ENCODE data around the gene GDPD5.

GDPD5 gene

DNA sequence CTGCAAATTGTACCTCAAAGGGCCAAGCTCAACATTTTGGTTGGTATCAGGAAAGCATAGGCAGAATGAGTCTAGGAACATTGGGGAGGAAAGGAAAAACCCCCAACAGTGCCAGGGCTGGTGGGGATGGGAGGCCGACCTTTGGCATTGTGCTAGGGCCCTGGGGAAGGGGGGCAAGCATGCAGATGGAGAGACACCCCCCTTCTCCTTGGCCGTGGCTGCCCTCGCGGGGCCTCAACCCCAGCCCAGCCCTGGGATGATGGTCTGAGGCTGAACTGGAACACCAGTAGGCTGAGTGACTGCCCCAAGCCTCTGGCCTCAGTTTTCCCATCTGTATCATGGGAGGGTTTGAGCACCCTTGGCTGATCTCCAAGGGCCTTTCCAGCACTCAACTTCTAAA, 40.0 kb downstream of the GDPD5 start:
- Mint-ChIP-seq H3K36me3 (ENCODE audit: low read depth) (no peaks in the 10 kb centered on the region), H3K9me3 (no peaks in the 10 kb centered on the region), H3K27ac (no peak overlapping the region), H3K4me1 (no peaks in the 10 kb centered on the region), H3K27me3 (no peaks in the 10 kb centered on the region), H3K4me3 (no peak overlapping the region)
- ATAC-seq = no peak
- no peak for DNase-seq

DNA sequence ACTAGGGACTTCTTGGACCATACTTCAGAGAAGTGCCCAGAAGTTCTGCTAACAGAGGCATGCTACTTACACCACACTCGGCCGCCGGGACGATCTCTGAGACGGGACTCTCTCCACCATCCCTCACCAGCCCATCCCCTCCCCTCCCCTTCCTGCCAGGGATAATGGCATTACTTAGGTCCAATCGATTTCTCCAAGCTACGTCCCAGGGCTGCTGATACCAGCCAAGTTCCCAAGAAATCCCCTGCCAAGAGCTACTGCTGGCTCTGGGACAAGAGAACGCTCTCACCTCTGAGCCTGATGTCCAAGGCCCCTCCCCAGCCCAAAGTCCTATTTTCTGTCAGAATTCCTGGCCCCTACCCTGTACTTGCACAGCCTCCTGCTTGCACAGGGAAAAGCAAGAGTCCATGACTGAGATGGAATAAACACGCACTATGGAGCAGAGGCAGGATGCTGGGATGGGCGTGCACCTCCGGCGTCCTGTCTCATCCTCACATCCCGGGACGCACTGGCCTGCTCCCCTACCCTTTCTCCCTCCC, 42.7 kb downstream of the GDPD5 start:
- no peaks in the 10 kb centered on the region for H3K36me3 Mint-ChIP-seq (ENCODE audit: low read depth)
- H3K4me3 Mint-ChIP-seq = no peak overlapping the region
- ATAC-seq = no peak
- no peaks in the 10 kb centered on the region for H3K4me1 Mint-ChIP-seq
- no peaks in the 10 kb centered on the region for H3K9me3 Mint-ChIP-seq
- DNase-seq = no peak
- H3K27ac Mint-ChIP-seq = no peak overlapping the region
- H3K27me3 Mint-ChIP-seq = no peaks in the 10 kb centered on the region

DNA sequence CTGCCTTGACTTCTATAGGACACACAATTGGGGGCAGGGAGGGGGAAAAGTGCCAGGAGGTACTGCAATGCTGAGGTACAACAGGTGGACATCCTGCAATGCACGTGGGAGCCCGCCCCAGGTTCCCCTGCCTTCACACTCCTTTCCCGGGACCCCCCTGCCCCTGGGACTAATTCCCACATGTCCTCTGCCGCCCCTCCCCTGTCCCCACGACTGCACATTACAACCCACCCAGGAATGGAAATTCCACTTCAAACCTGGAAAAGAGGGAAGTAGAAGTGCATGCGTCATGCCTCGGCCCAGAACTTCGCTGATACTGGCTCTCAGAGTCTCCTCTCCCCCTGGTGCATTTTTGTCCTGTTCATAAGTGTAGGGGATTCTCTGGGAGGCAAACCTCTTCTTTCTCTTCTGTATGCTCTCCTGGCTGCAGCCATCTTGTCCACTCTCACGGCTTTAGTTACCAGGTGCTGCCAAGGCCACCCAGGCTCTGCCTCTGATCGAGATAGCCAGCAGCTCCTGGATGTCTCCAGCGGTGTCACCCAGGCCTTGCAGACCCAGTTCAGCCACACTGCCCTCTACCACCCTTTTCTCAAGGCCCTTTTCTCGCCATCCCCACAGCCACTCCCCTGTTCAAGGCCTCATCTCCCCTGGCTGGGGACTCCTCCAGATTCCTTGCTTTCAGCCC, 43.7 kb downstream of the GDPD5 start:
- ATAC-seq = no peak
- Mint-ChIP-seq H3K4me1 (no peaks in the 10 kb centered on the region), H3K27me3 (no peaks in the 10 kb centered on the region), H3K4me3 (no peak overlapping the region), H3K27ac (no peak overlapping the region), H3K9me3 (no peaks in the 10 kb centered on the region), H3K36me3 (ENCODE audit: low read depth) (no peaks in the 10 kb centered on the region)
- no peak for DNase-seq

DNA sequence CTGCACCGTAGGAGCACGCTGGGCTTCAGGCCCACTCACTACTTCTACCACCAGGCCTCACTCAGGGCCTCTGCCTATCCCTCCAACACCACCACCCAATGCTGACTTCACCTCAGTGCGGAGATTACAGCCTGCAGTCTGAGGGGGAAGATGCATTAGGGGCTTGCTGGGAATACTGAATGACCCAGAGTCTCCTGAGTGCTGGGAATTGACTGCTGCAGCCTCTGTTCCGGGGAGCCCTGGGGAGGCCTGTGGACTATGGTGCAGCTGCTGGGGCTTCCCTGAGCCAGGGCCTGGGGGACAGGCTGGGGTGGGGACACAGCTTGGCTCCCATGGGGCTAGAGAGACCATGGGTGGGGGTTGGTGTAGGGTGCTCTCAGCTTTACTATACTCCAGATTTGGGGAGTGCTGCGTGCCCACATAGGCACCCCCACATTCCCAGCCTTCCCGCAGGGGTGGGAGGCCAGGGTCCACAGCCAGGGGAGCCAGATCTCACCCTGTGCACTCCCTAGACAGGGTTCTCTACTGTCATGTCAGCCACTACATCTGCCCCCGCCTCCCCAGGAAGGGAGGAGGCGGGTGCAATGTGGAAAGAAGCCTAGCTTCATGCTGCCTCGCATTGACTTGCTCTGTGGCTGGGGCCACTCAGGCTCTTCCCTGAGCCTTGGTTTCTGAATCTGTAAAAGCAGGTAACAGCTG, 44.4 kb downstream of the GDPD5 start:
- ATAC-seq = no peak
- Mint-ChIP-seq H3K27me3 (no peaks in the 10 kb centered on the region), H3K27ac (no peak overlapping the region), H3K4me3 (no peak overlapping the region), H3K4me1 (no peaks in the 10 kb centered on the region), H3K9me3 (no peaks in the 10 kb centered on the region), H3K36me3 (ENCODE audit: low read depth) (no peaks in the 10 kb centered on the region)
- DNase-seq = no peak

DNA sequence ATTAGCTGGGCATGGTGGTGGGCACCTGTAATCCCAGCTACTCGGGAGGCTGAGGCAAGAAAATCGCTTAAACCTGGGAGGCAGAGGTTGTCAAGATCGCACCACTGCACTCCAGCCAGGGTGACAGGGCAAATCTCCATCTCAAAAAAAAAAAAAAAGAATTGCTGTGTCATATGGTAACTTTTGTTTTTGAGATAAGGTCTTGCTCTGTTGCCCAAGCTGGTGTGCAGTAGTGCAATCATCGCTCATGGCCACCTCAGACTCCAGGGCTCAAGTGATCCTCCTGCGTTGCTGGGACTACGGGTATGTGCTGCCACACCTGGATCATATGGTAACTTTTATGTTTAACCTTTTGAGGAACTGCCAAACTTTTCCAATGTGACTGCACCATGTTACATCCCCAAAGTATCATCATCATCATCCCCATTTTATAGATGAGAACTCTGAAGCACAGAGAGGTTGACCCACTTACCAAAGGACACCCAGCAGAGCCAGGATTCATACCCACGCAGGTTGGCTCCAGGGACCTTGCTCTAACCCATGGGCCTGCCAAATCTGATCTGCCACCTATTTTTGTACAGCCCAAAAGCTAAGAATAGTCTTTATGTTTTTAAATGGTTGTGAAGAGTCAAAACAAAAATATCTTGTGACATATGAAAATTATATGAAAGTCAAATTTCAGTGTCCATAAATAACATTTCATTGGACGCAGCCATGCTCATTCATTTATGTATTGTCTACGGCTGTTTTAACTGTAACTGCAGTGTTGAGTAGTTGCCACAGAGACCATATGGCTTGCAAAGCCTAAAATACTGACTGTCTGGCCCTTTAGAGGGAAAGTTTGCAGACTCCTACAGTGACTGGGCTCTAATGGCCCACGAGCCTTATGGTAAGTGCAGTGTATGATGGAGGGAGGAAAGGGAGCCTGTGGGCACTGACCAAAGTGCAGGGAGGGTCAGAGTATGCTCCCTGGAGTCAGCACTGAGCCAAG, 45.3 kb downstream of the GDPD5 start:
- Mint-ChIP-seq H3K27ac (no peak overlapping the region), H3K4me3 (no peak overlapping the region), H3K27me3 (no peaks in the 10 kb centered on the region), H3K9me3 (no peaks in the 10 kb centered on the region), H3K4me1 (peaks cover 8% of the 10 kb centered on the region), H3K36me3 (ENCODE audit: low read depth) (no peaks in the 10 kb centered on the region)
- DNase-seq (no peak), ATAC-seq (no peak)

DNA sequence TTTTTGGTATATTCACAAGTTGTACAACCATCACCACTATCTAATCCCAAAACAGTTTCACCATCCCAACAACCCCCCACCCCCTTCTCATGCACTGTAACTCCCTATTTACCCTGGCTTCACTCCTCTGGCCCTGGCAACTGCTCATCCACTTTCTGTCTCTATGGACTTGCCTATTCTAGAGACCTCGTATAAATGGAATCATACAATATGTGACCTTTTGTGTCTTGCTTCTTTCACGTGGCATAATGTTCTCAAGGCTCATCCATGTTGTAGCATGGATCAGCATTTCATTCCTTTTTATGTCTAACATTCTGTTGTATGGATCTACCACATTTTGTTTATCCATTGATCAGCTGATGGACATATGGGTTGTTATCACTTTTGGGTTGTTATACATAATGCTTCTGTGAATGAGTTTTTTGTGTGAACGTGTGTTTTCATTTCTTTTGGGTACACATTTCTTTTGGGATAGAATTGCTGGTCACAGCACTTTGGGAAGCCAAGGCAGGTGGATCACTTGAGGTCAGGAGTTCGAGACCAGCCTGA, 46.1 kb downstream of the GDPD5 start:
- no peak overlapping the region for H3K27ac Mint-ChIP-seq
- no peaks in the 10 kb centered on the region for H3K36me3 Mint-ChIP-seq (ENCODE audit: low read depth)
- H3K4me1 Mint-ChIP-seq = peaks cover 14% of the 10 kb centered on the region
- ATAC-seq (no peak), DNase-seq (no peak)
- H3K9me3 Mint-ChIP-seq = no peaks in the 10 kb centered on the region
- no peak overlapping the region for H3K4me3 Mint-ChIP-seq
- H3K27me3 Mint-ChIP-seq = no peaks in the 10 kb centered on the region

DNA sequence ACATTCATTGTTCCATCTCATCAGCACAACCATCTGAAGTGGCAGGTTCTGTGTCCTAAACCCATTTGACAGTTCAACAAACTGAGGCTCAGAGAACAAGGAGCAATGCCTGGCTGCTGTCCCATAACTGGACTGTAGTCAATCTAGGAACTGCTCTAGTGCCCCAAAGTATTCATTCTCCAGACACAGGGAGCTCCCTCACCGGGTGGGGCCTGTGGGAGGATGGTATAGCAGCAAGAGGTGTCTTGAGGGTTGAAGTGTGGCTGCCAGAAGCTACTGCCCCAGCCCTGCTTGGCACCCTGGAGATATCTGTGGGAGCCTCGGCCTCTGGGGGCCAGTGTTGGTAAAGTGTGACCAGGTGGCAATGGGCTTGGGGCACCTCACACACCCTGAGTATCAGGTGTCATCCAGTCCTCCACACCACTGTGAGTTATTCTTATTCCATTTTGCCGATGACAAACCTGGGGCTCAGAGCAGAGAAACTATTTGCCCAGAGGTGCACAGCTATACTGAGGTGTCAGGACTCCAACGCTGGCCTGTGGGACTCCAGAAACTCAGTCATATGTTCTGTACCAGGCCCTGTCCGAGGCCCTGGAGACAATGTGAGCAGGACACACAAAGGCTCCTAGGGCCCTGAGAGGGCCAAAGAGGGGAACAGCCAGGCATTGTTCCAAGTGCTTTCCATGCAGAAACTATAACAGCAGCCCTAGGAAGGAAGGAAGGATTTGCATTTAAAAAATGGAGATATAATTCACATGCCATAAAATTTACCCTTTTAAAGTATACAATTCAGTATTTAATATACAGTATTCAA, 46.8 kb downstream of the GDPD5 start:
- H3K27ac Mint-ChIP-seq = no peak overlapping the region
- H3K27me3 Mint-ChIP-seq = no peaks in the 10 kb centered on the region
- peaks cover 14% of the 10 kb centered on the region for H3K4me1 Mint-ChIP-seq
- ATAC-seq (no peak), DNase-seq (no peak)
- H3K4me3 Mint-ChIP-seq = no peak overlapping the region
- H3K9me3 Mint-ChIP-seq = no peaks in the 10 kb centered on the region
- H3K36me3 Mint-ChIP-seq (ENCODE audit: low read depth) = no peaks in the 10 kb centered on the region

DNA sequence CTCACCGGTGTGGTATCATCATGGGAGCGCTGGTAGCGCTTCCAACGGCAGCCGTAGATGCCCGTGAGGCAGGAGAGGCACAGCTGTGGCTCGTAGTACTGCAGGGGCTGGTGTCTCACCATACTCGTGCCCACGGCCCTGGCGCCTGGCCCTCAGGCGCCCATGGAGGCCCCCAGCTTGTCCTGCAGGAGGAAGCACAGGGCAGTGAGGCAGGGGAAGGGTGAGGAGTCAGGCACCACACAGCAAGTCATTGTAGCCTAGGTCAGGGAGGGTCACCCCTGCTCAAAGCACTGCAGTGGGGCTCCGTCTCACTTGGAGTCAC, 48.2 kb downstream of the GDPD5 start:
- H3K27ac Mint-ChIP-seq = no peak overlapping the region
- no peaks in the 10 kb centered on the region for H3K36me3 Mint-ChIP-seq (ENCODE audit: low read depth)
- no peak overlapping the region for H3K4me3 Mint-ChIP-seq
- no peak for ATAC-seq
- no peak for DNase-seq
- no peaks in the 10 kb centered on the region for H3K9me3 Mint-ChIP-seq
- no peaks in the 10 kb centered on the region for H3K27me3 Mint-ChIP-seq
- peaks cover 14% of the 10 kb centered on the region for H3K4me1 Mint-ChIP-seq

DNA sequence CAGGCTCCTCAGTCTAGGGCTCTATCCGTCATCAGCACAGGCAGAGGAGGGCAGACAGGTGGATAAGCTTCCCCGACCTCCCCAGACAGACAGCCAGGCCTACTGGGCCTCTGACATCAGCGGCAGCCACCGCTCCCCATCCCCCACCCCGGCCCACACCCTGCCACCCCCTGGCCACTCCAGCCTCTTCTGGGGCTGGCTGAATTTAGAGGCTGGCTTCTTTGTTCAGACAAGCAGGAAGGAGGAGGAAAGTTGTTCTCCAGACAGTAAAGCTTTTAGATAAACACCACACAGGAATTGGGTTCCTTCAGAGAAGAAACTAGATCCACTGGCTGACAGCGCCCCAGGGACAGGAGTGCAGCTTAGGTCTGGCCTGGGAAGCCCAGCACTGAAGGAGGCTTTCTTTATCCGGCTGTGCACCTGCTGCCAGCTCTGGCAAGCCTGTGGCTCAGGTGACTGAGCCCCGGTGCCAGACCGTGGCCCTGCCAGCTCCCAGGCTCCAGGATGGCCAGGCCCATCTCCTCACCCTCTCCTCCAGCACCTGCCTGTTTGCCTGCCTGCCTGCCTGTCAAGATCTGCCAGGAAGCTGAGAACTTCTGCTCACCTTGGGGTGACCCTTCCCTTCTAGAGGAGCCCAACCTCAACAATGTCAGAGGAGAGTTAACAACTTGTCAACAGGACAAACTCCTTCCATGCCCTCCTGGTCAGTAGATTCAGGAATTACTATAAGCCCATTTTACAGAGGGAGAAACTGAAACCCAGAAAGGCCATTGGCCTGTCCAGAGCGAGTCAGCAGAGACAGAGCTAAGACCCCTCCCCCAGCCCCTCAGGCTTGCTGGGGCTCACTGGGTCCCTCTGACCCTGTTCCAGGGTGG, 48.8 kb downstream of the GDPD5 start:
- no peak overlapping the region for H3K27ac Mint-ChIP-seq
- no peak for DNase-seq
- H3K27me3 Mint-ChIP-seq = no peaks in the 10 kb centered on the region
- no peak overlapping the region for H3K4me3 Mint-ChIP-seq
- no peaks in the 10 kb centered on the region for H3K36me3 Mint-ChIP-seq (ENCODE audit: low read depth)
- peaks cover 14% of the 10 kb centered on the region for H3K4me1 Mint-ChIP-seq
- ATAC-seq = no peak
- H3K9me3 Mint-ChIP-seq = no peaks in the 10 kb centered on the region

DNA sequence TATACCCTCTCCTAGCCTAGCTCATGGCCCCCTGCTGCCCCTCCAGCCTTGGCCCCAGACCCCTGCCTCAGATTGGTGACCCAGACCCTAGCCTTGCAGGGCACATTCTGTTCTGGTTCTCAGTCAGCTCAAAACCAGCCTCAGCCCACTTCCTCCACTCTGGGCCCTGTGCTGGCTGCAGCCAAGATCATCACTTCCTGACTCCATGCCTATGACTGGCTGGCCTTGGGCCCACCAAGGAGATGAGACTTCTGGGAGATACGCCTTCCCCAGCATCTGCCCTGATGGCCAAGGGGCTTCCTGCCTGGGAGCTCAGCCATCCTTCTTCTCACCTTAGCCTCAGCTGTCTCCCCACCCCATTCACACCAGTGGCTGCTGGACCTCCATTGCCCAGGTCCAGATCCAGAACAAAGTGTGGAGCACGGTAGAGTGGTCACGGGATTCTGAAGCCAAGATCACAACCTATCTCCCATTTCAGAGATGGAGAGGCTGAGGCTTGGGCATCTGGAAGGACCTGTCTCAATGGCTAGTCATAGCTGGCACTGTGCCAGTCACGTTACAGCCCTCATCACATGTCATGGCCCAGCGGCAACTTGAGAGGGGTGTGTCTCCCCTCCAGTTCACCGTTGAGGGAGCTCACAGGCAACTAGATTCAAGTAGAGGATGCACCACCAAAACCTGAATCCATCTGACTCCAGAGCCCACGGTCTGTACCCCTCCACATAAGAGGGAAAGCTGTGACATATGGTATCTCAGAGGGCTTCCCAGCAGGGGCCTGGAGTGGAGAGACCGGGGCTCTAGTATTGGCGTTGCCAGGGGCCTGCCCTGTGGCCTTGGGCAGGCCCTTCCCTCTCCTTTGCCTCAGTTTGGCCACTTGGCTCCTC, 49.7 kb downstream of the GDPD5 start:
- H3K27me3 Mint-ChIP-seq = no peaks in the 10 kb centered on the region
- ATAC-seq = peak; percentile 55
- peaks cover 14% of the 10 kb centered on the region for H3K4me1 Mint-ChIP-seq
- H3K36me3 Mint-ChIP-seq (ENCODE audit: low read depth) = no peaks in the 10 kb centered on the region
- H3K9me3 Mint-ChIP-seq = no peaks in the 10 kb centered on the region
- peak; percentile 15 for DNase-seq
- H3K27ac Mint-ChIP-seq = peak overlapping the region; percentile 65
- H3K4me3 Mint-ChIP-seq = no peak overlapping the region

DNA sequence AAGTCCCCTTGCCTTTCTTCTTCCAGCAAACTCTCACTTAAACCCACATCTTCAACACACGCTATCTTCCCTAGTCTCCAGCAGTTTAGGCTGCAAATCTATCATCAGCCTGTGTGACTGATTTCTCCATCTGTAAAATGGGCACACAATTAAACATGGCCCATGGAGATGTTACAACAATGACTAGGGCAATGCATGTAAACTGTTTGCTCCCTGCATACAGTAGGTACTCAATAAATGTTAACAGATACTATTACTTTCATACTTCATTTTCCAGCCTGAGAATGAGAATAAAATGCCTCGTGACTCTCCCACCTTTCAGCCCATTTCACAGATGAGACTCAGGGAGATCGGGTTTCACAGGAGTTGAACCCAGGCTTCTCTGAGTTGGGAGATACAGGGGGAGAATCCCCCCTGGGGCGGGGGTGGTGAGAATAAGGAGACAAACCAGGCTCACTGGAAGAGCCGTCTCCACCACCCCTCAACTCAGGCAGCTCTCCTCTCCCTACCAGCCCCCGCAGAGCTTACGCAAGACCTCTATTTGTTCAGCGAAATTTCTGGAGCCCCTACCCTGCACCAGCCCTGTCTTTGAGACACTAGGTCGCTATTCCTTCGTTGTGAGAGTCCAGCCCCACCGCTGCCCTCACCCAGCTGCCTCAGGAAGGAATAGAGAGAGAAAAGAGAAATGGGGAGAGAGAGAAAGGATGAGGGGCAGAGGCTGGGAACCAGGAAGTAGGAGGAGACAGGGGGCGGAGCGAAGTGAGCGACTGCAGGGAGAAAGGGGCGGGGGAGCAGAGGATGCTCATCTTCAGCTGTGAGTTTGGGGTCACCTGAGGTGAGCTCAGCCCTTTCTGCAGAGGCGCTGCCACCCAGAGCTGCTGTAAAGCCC, 50.6 kb downstream of the GDPD5 start:
- ATAC-seq (peak; percentile 60), DNase-seq (peak; percentile 73)
- no peaks in the 10 kb centered on the region for H3K27me3 Mint-ChIP-seq
- H3K27ac Mint-ChIP-seq = peak overlapping the region; percentile 65
- peak overlapping the region; percentile 63 for H3K4me3 Mint-ChIP-seq
- H3K36me3 Mint-ChIP-seq (ENCODE audit: low read depth) = no peaks in the 10 kb centered on the region
- H3K9me3 Mint-ChIP-seq = no peaks in the 10 kb centered on the region
- peaks cover 14% of the 10 kb centered on the region for H3K4me1 Mint-ChIP-seq

DNA sequence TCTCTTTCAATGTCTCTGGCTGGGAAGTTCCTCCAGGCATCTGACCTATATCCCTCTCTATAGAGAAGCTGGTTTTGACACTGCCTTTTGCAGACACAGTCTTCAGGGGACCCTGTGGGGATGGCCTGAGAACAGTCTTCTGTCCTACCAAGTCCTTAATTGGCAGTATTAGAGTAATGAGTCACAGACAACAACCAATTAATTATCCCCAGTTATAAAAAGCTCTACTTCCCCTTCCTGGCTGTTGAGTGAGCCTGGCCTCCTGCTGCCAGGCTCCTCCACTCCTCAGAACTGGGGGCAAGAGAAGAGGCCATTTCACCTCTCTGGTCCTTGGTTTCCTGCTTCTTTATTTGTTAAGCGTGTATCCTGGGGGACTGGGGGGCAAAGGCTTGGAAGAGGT, 51.5 kb downstream of the GDPD5 start:
- DNase-seq = no peak
- peaks cover 14% of the 10 kb centered on the region for H3K4me1 Mint-ChIP-seq
- no peaks in the 10 kb centered on the region for H3K27me3 Mint-ChIP-seq
- no peaks in the 10 kb centered on the region for H3K9me3 Mint-ChIP-seq
- H3K36me3 Mint-ChIP-seq (ENCODE audit: low read depth) = no peaks in the 10 kb centered on the region
- no peak overlapping the region for H3K4me3 Mint-ChIP-seq
- no peak overlapping the region for H3K27ac Mint-ChIP-seq
- no peak for ATAC-seq

Measured in activated naive CD8-positive, alpha-beta T cell treated with anti-CD3 and anti-CD28 coated beads, Interleukin-2, amount 50 U/mL, for 24 hours (primary cell).